DMS114 treated with DMSO at 0.1 percent for 48 hours (cell line): ENCODE measurements around the gene TBC1D1.

Experiments
- DNase-seq: peaks from one replicate; lab custom pipeline; 2025; ENCODE audit not compliant: unreplicated experiment; lab: John Stamatoyannopoulos, UW

Gene TBC1D1

GRCh38 chr4:38075370-38076152 is 184.7 kb downstream of the TBC1D1 start:
- no peak for DNase-seq

DNA sequence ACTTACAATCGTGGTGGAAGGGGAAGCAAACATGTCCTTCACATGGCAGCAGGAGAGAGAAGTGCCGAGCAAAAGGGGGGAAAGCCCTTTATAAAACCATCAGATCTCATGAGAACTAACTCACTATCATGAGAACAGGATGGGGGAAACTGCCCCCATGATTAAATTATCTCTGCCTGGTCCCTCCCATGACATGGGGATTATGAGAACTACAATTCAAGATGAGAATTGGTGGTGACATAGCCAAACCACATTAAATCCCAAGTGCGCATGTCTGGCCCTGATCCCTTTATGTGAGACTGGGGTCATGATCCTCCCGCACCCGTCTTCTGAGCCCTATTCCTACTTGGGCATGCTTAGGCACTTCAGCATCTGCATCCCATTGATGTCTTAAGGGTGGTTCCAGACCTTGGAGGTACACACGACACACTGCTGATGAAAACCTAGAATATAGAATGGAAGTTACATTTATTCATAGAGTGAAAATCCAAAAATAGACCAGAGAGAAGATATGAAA is 185.3 kb downstream of the TBC1D1 start:
- no peak for DNase-seq

- no peak for DNase-seq
Observed at GRCh38 chr4:38077791-38078489, 187.1 kb downstream of the TBC1D1 start.

GRCh38 chr4:38078590-38079421 is 187.9 kb downstream of the TBC1D1 start:
- no peak for DNase-seq

GRCh38 chr4:38080061-38080974 is 189.4 kb downstream of the TBC1D1 start:
- DNase-seq = no peak

- DNase-seq = no peak
Observed at GRCh38 chr4:38082021-38082420, 191.1 kb downstream of the TBC1D1 start.

GRCh38 chr4:38082424-38083385 is 191.8 kb downstream of the TBC1D1 start:
- DNase-seq = no peak

DNA sequence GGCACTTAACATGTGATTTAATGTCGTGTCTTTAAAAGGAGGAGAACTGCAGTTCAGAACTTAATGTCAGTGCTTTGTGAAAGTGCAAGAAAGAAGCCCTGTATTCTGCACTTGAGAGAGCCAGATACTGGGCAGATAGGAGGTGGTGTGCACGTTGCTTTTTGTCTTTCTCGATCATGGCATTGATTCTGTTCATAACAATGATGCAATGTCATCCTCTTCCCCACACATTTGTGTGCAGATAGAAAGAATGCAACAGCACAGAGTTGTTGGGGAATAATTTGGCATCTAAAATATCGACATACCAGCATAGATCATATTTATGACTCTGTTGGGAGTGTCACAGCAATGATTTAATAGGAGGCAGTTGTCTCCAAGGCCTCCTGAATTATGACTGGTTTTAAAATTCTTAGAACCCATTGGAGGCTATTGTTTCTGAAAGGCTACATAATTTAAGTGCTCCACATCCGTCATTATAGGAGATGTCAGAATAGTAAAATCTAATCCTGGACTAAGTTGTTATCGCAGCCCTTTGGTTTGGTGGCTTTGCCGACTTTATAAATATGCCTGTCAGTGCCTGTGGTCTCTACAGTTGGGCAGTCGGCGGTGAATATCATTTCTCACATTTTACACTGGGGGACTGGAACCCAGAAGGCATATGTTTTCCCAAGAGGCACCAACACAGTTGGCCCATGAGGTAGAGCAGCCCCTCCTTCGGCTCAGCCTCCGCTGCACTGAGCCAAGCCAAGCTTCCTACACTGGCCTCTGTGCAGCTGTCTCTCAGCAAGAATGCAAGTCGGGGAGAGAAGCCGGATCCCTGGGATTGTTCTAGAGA is 194.2 kb downstream of the TBC1D1 start:
- no peak for DNase-seq

DNA sequence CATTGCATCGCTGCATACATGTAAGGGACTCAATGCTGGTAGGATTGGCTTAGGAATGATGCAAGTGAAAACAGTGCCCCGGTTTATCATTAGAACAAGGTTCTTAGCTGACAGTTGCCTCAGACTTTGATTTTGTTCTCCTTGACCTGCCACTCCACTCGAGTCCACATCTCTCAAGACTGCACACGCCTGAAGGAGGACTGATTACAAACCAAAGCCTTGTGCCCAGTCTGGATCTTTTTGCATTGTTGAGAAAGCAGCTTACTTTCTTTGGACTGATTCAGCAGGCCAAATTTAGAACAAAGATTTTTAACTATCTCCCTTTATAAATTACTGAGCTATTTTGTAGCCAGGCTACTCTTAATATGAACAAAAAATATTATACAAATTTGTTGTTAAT is 194.9 kb downstream of the TBC1D1 start:
- no peak for DNase-seq

GRCh38 chr4:38086151-38086848 is 195.4 kb downstream of the TBC1D1 start:
- DNase-seq = no peak

DNA sequence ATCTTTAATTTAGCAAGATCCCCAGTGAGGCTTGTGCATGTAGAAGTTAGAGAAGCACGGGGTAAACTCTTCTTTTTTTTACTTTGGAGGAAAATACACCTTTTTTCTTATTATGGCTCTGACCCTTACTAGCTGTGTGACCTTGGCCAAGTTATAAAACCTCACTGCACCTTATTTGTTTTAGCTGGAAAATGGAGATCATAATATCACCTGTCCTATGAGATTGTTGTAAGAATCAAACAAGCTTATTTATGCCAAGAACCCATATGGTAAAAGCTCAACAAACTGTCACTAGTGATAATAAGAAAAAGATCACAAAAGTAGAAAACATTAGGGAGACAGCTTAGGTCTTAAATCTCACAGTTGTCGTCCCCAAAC is 196.0 kb downstream of the TBC1D1 start:
- DNase-seq = no peak

- DNase-seq = no peak
Observed at GRCh38 chr4:38088321-38088720, 197.4 kb downstream of the TBC1D1 start.

GRCh38 chr4:38089961-38090360 is 199.1 kb downstream of the TBC1D1 start:
- DNase-seq = no peak

GRCh38 chr4:38090455-38091246 is 199.8 kb downstream of the TBC1D1 start:
- no peak for DNase-seq

DNA sequence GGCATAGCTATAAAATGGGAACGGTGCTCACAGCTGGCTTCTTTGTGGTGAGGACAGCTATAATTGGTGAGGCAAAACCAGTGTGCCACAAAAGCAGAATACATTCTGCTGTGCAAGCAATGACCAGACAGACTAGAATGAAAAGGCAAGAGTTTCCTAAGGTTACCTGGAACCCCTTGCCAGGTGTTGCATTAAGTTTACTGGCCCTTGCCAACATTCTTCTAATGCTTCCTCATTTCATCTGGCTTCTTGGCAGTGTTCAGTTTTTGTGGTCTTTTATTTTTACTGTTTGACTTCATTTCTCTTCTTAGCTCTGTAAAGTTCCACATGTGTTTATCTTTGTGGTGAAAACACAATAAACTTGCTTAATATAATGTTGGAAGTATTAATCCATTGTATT is 200.8 kb downstream of the TBC1D1 start:
- no peak for DNase-seq

DNA sequence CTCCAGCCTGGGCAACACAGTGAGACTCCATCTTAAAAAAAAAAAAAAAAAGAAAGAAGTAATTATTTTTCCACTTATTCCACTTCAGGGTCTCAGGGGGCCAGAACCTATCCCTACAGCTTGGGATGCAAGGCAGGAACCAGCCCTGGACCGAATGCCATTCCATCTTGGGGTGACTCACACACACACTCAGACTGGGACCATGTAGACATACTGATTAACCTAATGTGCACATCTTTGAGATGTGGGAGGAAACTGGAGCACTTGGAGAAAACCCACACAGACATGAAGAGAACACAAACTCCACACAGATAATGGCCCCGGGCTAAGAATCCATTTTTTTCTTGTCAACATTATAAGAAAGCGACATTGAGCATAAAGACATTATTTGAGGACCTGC is 201.8 kb downstream of the TBC1D1 start:
- DNase-seq = no peak

DNA sequence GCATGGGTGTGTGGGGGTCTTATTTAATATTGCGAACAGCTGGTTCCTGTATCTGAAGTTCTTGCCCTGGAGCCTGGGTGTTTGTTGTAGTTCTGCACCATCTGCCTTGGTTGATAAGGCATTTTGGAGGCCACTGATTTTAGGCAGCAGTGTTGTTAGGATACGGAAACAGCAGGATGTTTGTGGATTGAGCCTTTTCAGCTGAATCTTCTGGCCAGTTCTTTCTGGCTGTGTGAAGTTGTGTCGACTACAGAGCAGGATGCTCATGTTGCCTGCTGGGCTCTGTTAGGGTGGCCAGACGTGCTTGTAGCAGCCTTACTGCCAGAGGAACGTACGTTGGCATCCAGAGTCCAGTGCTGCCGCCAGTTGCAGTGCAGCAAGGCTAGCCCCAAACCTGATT is 203.5 kb downstream of the TBC1D1 start:
- DNase-seq = no peak
